ENCODE measurements around the gene SGO1.
A peak's percentile ranks its signal among the peaks of the same experiment; 100 is the strongest.
"Not testable (repeated sequence)": the region's sequence is repeated elsewhere in the genome, so short reads cannot be mapped to it uniquely, and the experiment has no call there.

The SGO1 gene

GRCh38 chr3:20185679-20186599, at the start of gene SGO1:
TSS of gene SGO1 (minus strand) at chr3:20186206. CDS start at chr3:20184027, 2,179 bp downstream.
- H3K4me3 ChIP-seq (ENCODE audit: low read depth, low read length): peak within 1 kb of the TSS; percentile 91

GRCh38 chr3:20235796-20236195, 49.8 kb upstream of the SGO1 start:
- no peak overlapping the region for H3K4me3 ChIP-seq (ENCODE audit: low read depth, low read length)

GRCh38 chr3:20232906-20233780, 47.1 kb upstream of the SGO1 start:
- no peak overlapping the region for H3K4me3 ChIP-seq (ENCODE audit: low read depth, low read length)

- no peak overlapping the region for H3K4me3 ChIP-seq (ENCODE audit: low read depth, low read length)
These were observed 44.9 kb upstream of the SGO1 start for GRCh38 chr3:20230954-20231353.

GRCh38 chr3:20225769-20226168, 39.8 kb upstream of the SGO1 start:
- no peak overlapping the region for H3K4me3 ChIP-seq (ENCODE audit: low read depth, low read length)

- H3K4me3 ChIP-seq (ENCODE audit: low read depth, low read length): no peak overlapping the region
These were observed 36.3 kb upstream of the SGO1 start for GRCh38 chr3:20222274-20222673.

GRCh38 chr3:20218215-20218614, 32.2 kb upstream of the SGO1 start:
- H3K4me3 ChIP-seq (ENCODE audit: low read depth, low read length): no peak overlapping the region

- H3K4me3 ChIP-seq (ENCODE audit: low read depth, low read length): no peak overlapping the region
These were observed 29.6 kb upstream of the SGO1 start for GRCh38 chr3:20215636-20216035.

- H3K4me3 ChIP-seq (ENCODE audit: low read depth, low read length): not testable (repeated sequence)
These were observed 27.5 kb upstream of the SGO1 start for GRCh38 chr3:20213491-20213890.

GRCh38 chr3:20207945-20208344, 21.9 kb upstream of the SGO1 start:
- not testable (repeated sequence) for H3K4me3 ChIP-seq (ENCODE audit: low read depth, low read length)

GRCh38 chr3:20205898-20206297, 19.9 kb upstream of the SGO1 start:
- not testable (repeated sequence) for H3K4me3 ChIP-seq (ENCODE audit: low read depth, low read length)

- H3K4me3 ChIP-seq (ENCODE audit: low read depth, low read length): no peak overlapping the region
These were observed 15.1 kb upstream of the SGO1 start for GRCh38 chr3:20201143-20201542.

- H3K4me3 ChIP-seq (ENCODE audit: low read depth, low read length): no peak overlapping the region
These were observed 11.8 kb upstream of the SGO1 start for GRCh38 chr3:20197775-20198174.

GRCh38 chr3:20194793-20195460, 8.9 kb upstream of the SGO1 start:
- no peak overlapping the region for H3K4me3 ChIP-seq (ENCODE audit: low read depth, low read length)

- no peak overlapping the region for H3K4me3 ChIP-seq (ENCODE audit: low read depth, low read length)
These were observed 5.0 kb upstream of the SGO1 start for GRCh38 chr3:20190991-20191390.

GRCh38 chr3:20186600-20187004, 596 bp upstream of the SGO1 start:
- H3K4me3 ChIP-seq (ENCODE audit: low read depth, low read length): peak overlapping the region; percentile 91

- peak overlapping the region; percentile 91 for H3K4me3 ChIP-seq (ENCODE audit: low read depth, low read length)
These were observed 701 bp downstream of the SGO1 start for GRCh38 chr3:20185331-20185678.

GRCh38 chr3:20182206-20182605, 3.8 kb downstream of the SGO1 start:
- no peak overlapping the region for H3K4me3 ChIP-seq (ENCODE audit: low read depth, low read length)

- no peak overlapping the region for H3K4me3 ChIP-seq (ENCODE audit: low read depth, low read length)
These were observed 4.7 kb downstream of the SGO1 start for GRCh38 chr3:20181276-20181675.

GRCh38 chr3:20173844-20174410, 12.1 kb downstream of the SGO1 start:
- no peak overlapping the region for H3K4me3 ChIP-seq (ENCODE audit: low read depth, low read length)

- no peak overlapping the region for H3K4me3 ChIP-seq (ENCODE audit: low read depth, low read length)
These were observed 24.3 kb downstream of the SGO1 start for GRCh38 chr3:20161714-20162113.
